GM19193 (cell line): ENCODE results near the gene CRHR1.

ENCODE experiments used
- POLR2A ChIP-seq: IDR thresholded peaks from 4 replicates; pipeline ENCODE4 v1.6.1; 2011; ENCODE audit not compliant: insufficient read depth, insufficient read length; ENCODE audit errors: extremely low read depth

The CRHR1 gene

GRCh38 chr17:45820052-45820780 lies 36.1 kb downstream of the CRHR1 start:
- TF ChIP-seq POLR2A = no peak

- TF ChIP-seq POLR2A = no peak
These were observed 37.0 kb downstream of the CRHR1 start for GRCh38 chr17:45821147-45821546.

GRCh38 chr17:45823598-45823997 lies 39.5 kb downstream of the CRHR1 start:
- TF ChIP-seq POLR2A = no peak

- TF ChIP-seq POLR2A = no peak
These were observed 40.4 kb downstream of the CRHR1 start for GRCh38 chr17:45824475-45824874.

- no peak for TF ChIP-seq POLR2A
These were observed 40.9 kb downstream of the CRHR1 start for GRCh38 chr17:45824901-45825492.

GRCh38 chr17:45825792-45826191 lies 41.7 kb downstream of the CRHR1 start:
- no peak for TF ChIP-seq POLR2A

GRCh38 chr17:45826919-45827588 lies 42.9 kb downstream of the CRHR1 start:
- no peak for TF ChIP-seq POLR2A

GRCh38 chr17:45828171-45828570 lies 44.1 kb downstream of the CRHR1 start:
- no peak for TF ChIP-seq POLR2A

- no peak for TF ChIP-seq POLR2A
These were observed 44.5 kb downstream of the CRHR1 start for GRCh38 chr17:45828582-45829133.

- TF ChIP-seq POLR2A = no peak
These were observed 49.8 kb downstream of the CRHR1 start for GRCh38 chr17:45833920-45834319.

- no peak for TF ChIP-seq POLR2A
These were observed 50.6 kb downstream of the CRHR1 start for GRCh38 chr17:45834471-45835396.

- TF ChIP-seq POLR2A = no peak
These were observed 51.4 kb downstream of the CRHR1 start for GRCh38 chr17:45835481-45835880.

GRCh38 chr17:45836047-45837044 lies 52.2 kb downstream of the CRHR1 start:
- no peak for TF ChIP-seq POLR2A

- TF ChIP-seq POLR2A = no peak
These were observed 53.1 kb downstream of the CRHR1 start for GRCh38 chr17:45837187-45837586.

- no peak for TF ChIP-seq POLR2A
These were observed 53.5 kb downstream of the CRHR1 start for GRCh38 chr17:45837603-45838002.
